HG03045 (cell line): ENCODE data around the gene SCIN.

ENCODE experiments used
- ATAC-seq: cut with Tn5 transposase; IDR thresholded peaks from one replicate; pipeline ENCODE4 v1.9.1; 2021; ENCODE audit warnings: mild to moderate bottlenecking, moderate library complexity; ENCODE audit not compliant: unreplicated experiment

Gene SCIN

GRCh38 chr7:12565873-12566272 lies 4.6 kb upstream of the SCIN start:
- ATAC-seq: no peak

- ATAC-seq: peak; percentile 85
Observed at GRCh38 chr7:12567015-12567414, 3.5 kb upstream of the SCIN start.

- ATAC-seq: no peak
Observed at GRCh38 chr7:12569673-12570072, 847 bp upstream of the SCIN start.

GRCh38 chr7:12570168-12570533 lies 369 bp upstream of the SCIN start:
- ATAC-seq: no peak

- ATAC-seq: no peak
Observed at GRCh38 chr7:12571691-12572090, 1.2 kb downstream of the SCIN start.

- no peak for ATAC-seq
Observed at GRCh38 chr7:12572941-12573575, 2.5 kb downstream of the SCIN start.

- no peak for ATAC-seq
Observed at GRCh38 chr7:12573885-12574284, 3.4 kb downstream of the SCIN start.

- ATAC-seq: peak; percentile 84
Observed at GRCh38 chr7:12578930-12579640, 8.6 kb downstream of the SCIN start.

GRCh38 chr7:12581897-12582296 lies 11.4 kb downstream of the SCIN start:
- no peak for ATAC-seq

- no peak for ATAC-seq
Observed at GRCh38 chr7:12582362-12582761, 11.8 kb downstream of the SCIN start.

GRCh38 chr7:12583176-12583575 lies 12.7 kb downstream of the SCIN start:
- ATAC-seq: no peak

- no peak for ATAC-seq
Observed at GRCh38 chr7:12583922-12584321, 13.4 kb downstream of the SCIN start.

GRCh38 chr7:12584930-12585329 lies 14.4 kb downstream of the SCIN start:
- peak; percentile 97 for ATAC-seq

GRCh38 chr7:12586271-12586670 lies 15.8 kb downstream of the SCIN start:
- ATAC-seq: no peak

- no peak for ATAC-seq
Observed at GRCh38 chr7:12588259-12588904, 17.9 kb downstream of the SCIN start.

- ATAC-seq: no peak
Observed at GRCh38 chr7:12590559-12590958, 20.0 kb downstream of the SCIN start.

GRCh38 chr7:12594122-12594897 lies 23.8 kb downstream of the SCIN start:
- no peak for ATAC-seq

GRCh38 chr7:12595148-12595547 lies 24.6 kb downstream of the SCIN start:
- ATAC-seq: no peak

- no peak for ATAC-seq
Observed at GRCh38 chr7:12596225-12596790, 25.8 kb downstream of the SCIN start.

GRCh38 chr7:12601302-12601869 lies 30.9 kb downstream of the SCIN start:
- ATAC-seq: peak; percentile 95

GRCh38 chr7:12607134-12607533 lies 36.6 kb downstream of the SCIN start:
- no peak for ATAC-seq
